DND-41 (cell line): ENCODE results near the gene LHX3.

Source experiments
- EZH2 ChIP-seq: IDR thresholded peaks from 3 replicates; pipeline ENCODE4 v1.6.1; 2012; ENCODE audit warnings: borderline replicate concordance, low read depth, mild to moderate bottlenecking, moderate library complexity, low read length, inconsistent platforms; ENCODE audit not compliant: severe bottlenecking
- TF ChIP-seq, protein P1 (sequence below): IDR thresholded peaks from 2 replicates; pipeline ENCODE4 v1.5.1; 2012; ENCODE audit warnings: borderline replicate concordance, low read length, moderate library complexity, mild to moderate bottlenecking; ENCODE audit not compliant: poor library complexity, severe bottlenecking; ENCODE audit errors: extremely low read depth

GRCh38 chr9:136222166-136222905 lies 17.4 kb upstream of the LHX3 start:
- TF ChIP-seq, protein P1, sequence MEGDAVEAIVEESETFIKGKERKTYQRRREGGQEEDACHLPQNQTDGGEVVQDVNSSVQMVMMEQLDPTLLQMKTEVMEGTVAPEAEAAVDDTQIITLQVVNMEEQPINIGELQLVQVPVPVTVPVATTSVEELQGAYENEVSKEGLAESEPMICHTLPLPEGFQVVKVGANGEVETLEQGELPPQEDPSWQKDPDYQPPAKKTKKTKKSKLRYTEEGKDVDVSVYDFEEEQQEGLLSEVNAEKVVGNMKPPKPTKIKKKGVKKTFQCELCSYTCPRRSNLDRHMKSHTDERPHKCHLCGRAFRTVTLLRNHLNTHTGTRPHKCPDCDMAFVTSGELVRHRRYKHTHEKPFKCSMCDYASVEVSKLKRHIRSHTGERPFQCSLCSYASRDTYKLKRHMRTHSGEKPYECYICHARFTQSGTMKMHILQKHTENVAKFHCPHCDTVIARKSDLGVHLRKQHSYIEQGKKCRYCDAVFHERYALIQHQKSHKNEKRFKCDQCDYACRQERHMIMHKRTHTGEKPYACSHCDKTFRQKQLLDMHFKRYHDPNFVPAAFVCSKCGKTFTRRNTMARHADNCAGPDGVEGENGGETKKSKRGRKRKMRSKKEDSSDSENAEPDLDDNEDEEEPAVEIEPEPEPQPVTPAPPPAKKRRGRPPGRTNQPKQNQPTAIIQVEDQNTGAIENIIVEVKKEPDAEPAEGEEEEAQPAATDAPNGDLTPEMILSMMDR = no peak
- no peak for TF ChIP-seq EZH2
